HCT116 (cell line): ENCODE results near the gene DPF3. TPM values are rescaled to one million over a fixed set of nuclear protein-coding genes. Genes with fewer than 3 reads are reported as not detected.

Experiments
- ATAC-seq: fragments of 200-7000 bp; cut with Tn5 transposase; 2 replicates; pipeline ENCODE4 v1.9.1; 2020; ENCODE audit warnings: mild to moderate bottlenecking, moderate library complexity
- BruUV-seq: library from RNA; stranded (reverse); fragments of 400-500 nt; replicated peaks from 2 replicates; lab custom pipeline; 2021; lab: Mats Ljungman, UMichigan
- CTCF ChIA-PET: fragments of 300-600 bp; sonication (Branson Sonifier 250); formaldehyde crosslinking; loops from one replicate; lab custom pipeline; 2021; ENCODE audit warnings: antibody characterized with exemption; lab: Charles Lee
- POLR2A ChIA-PET: fragments of 300-600, 350-600 bp; sonication (Branson Sonifier 250); formaldehyde crosslinking; loops from one replicate; lab custom pipeline; 2021; ENCODE audit warnings: antibody characterized with exemption; lab: Charles Lee
- RAD21 ChIA-PET, 2 experiments: fragments of 300-600 bp; sonication (Branson Sonifier 250); formaldehyde crosslinking; loops; one replicate each; lab custom pipeline; 2023; ENCODE audit warnings: low total read pairs in 2 of 2; ENCODE audit not compliant: uncharacterized antibody in 2 of 2, unreplicated experiment in 2 of 2, low non-redundant PET in 1 of 2; lab: Charles Lee
- DNase-seq: peaks from one replicate; pipeline ENCODE4 v3.0.0-alpha.2; 2010; ENCODE audit warnings: low read depth, low spot score
- H2AFZ ChIP-seq: fragments of 200-600 bp; shearing (Covaris generic), sonication (generic); 2 replicates; pipeline ENCODE4 v1.6.1; 2017; ENCODE audit warnings: low read depth, mixed run types, mixed read lengths, antibody characterized with exemption, low read length; ENCODE audit not compliant: poor library complexity, severe bottlenecking
- H3K27ac ChIP-seq: 2 replicates; pipeline ENCODE4 v1.5.1; 2012; ENCODE audit warnings: low read depth, low read length
- H3K27me3 ChIP-seq: fragments of 200-600 bp; sonication (generic); 2 replicates; pipeline ENCODE4 v1.6.1; 2016; ENCODE audit warnings: mixed run types, low read length, mixed read lengths; ENCODE audit not compliant: insufficient read depth
- H3K36me3 ChIP-seq, 2 experiments: fragments of 200-500 bp in 1 of 2; fragments of 200-600 bp in 1 of 2; sonication (Bioruptor generic) in 1 of 2; sonication (generic) in 1 of 2; 2 replicates each; pipeline versions ENCODE4 v1.5.1 to v1.6.1; 2014 to 2016; ENCODE audit warnings: low read length in 2 of 2, inconsistent platforms in 1 of 2, mixed read lengths in 1 of 2, mixed run types in 1 of 2; ENCODE audit not compliant: insufficient read depth in 2 of 2, control insufficient read depth in 1 of 2
- H3K4me1 ChIP-seq, 2 experiments: fragments of 200-600 bp in 1 of 2; sonication (generic) in 1 of 2; 2 replicates each; pipeline versions ENCODE4 v1.5.1 to v1.6.1; 2012 to 2017; ENCODE audit warnings: low read length in 2 of 2, inconsistent platforms in 1 of 2, mild to moderate bottlenecking in 1 of 2, mixed read lengths in 1 of 2, mixed run types in 1 of 2, moderate library complexity in 1 of 2; ENCODE audit not compliant: insufficient read depth in 2 of 2, control insufficient read depth in 1 of 2
- H3K4me2 ChIP-seq: fragments of 200-600 bp; sonication (generic); 2 replicates; pipeline ENCODE4 v1.6.1; 2017; ENCODE audit warnings: mixed run types, low read length, mixed read lengths
- H3K4me3 ChIP-seq, 2 experiments: fragments of 200-600 bp in 1 of 2; sonication (generic) in 1 of 2; replicated peaks in 1 of 2; 2 replicates each; pipeline ENCODE4 v1.5.1; 2011 to 2016; ENCODE audit warnings: low read length in 2 of 2, control low read depth in 1 of 2, low read depth in 1 of 2, mild to moderate bottlenecking in 1 of 2, mixed read lengths in 1 of 2, mixed run types in 1 of 2
- H3K79me2 ChIP-seq: fragments of 200-600 bp; sonication (generic); 2 replicates; pipeline ENCODE4 v1.6.1; 2017; ENCODE audit warnings: mild to moderate bottlenecking, mixed run types, low read length, moderate library complexity, mixed read lengths; ENCODE audit not compliant: insufficient read depth
- H3K9ac ChIP-seq: fragments of 200-600 bp; sonication (generic); 2 replicates; pipeline ENCODE4 v1.6.1; 2016; ENCODE audit warnings: low read length, mixed read lengths
- H3K9me2 ChIP-seq: fragments of 200-600 bp; sonication (generic), shearing (Covaris generic); 2 replicates; pipeline ENCODE4 v1.6.1; 2017; ENCODE audit warnings: mixed run types, mild to moderate bottlenecking, moderate library complexity; ENCODE audit not compliant: insufficient read depth
- H3K9me3 ChIP-seq, 2 experiments: fragments of 200-500 bp in 1 of 2; fragments of 200-600 bp in 1 of 2; sonication (Bioruptor generic) in 1 of 2; sonication (generic) in 1 of 2; 2 replicates each; pipeline ENCODE4 v1.6.1; 2014 to 2017; ENCODE audit warnings: low read length in 2 of 2, mixed read lengths in 2 of 2, inconsistent platforms in 1 of 2, low read depth in 1 of 2, mild to moderate bottlenecking in 1 of 2, mixed run types in 1 of 2, moderate library complexity in 1 of 2; ENCODE audit not compliant: control insufficient read depth in 1 of 2, insufficient read depth in 1 of 2
- H4K20me1 ChIP-seq: fragments of 200-600 bp; sonication (generic), shearing (Covaris generic); 2 replicates; pipeline ENCODE4 v1.6.1; 2017; ENCODE audit warnings: mixed run types, mild to moderate bottlenecking, moderate library complexity; ENCODE audit not compliant: insufficient read depth
- ATF3 ChIP-seq: IDR thresholded peaks from 2 replicates; pipeline ENCODE4 v1.6.1; 2012
- CBX3 ChIP-seq: IDR thresholded peaks from 2 replicates; pipeline ENCODE4 v1.6.1; 2012; ENCODE audit warnings: low read depth
- CEBPB ChIP-seq: IDR thresholded peaks from 2 replicates; pipeline ENCODE4 v1.6.1; 2012; ENCODE audit warnings: low read depth
- CTCF ChIP-seq, 3 experiments: fragments of 200-600 bp in 1 of 3; sonication (generic) in 1 of 3; IDR thresholded peaks in 2 of 3; conservative IDR thresholded peaks in 1 of 3; 2 replicates each; pipeline ENCODE4 v1.5.1; 2012 to 2017; ENCODE audit warnings: low read depth in 2 of 3, low read length in 2 of 3, antibody characterized with exemption in 1 of 3, borderline replicate concordance in 1 of 3, control low read depth in 1 of 3, mild to moderate bottlenecking in 1 of 3, mixed read lengths in 1 of 3, mixed run types in 1 of 3, moderate library complexity in 1 of 3; ENCODE audit not compliant: insufficient read depth in 1 of 3
- EGR1 ChIP-seq: IDR thresholded peaks from 2 replicates; pipeline ENCODE4 v1.6.1; 2012; ENCODE audit warnings: low read depth
- EZH2phosphoT487 ChIP-seq: fragments of 200-600 bp; IDR thresholded peaks from 2 replicates; pipeline ENCODE4 v1.6.1; 2018; ENCODE audit warnings: antibody characterized with exemption, borderline replicate concordance
- FOSL1 ChIP-seq: IDR thresholded peaks from 2 replicates; pipeline ENCODE4 v1.6.1; 2012; ENCODE audit warnings: low read depth
- MAX ChIP-seq: IDR thresholded peaks from 2 replicates; pipeline ENCODE4 v1.6.1; 2012
- POLR2A ChIP-seq: IDR thresholded peaks from 2 replicates; pipeline ENCODE4 v1.7.0; 2011; ENCODE audit warnings: borderline replicate concordance; ENCODE audit not compliant: insufficient read depth, insufficient read length; ENCODE audit errors: extremely low read depth
- POLR2AphosphoS5 ChIP-seq: IDR thresholded peaks from 2 replicates; pipeline ENCODE4 v1.6.1; 2011; ENCODE audit warnings: mild to moderate bottlenecking, low read depth, low read length, moderate library complexity
- RAD21 ChIP-seq: IDR thresholded peaks from 2 replicates; pipeline ENCODE4 v1.6.1; 2012; ENCODE audit warnings: low read depth, mild to moderate bottlenecking
- REST ChIP-seq: IDR thresholded peaks from 2 replicates; pipeline ENCODE4 v1.6.1; 2012; ENCODE audit warnings: low read depth
- SIN3A ChIP-seq: IDR thresholded peaks from 2 replicates; pipeline ENCODE4 v1.6.1; 2012; ENCODE audit warnings: low read depth
- SRF ChIP-seq: IDR thresholded peaks from 2 replicates; pipeline ENCODE4 v1.6.1; 2012; ENCODE audit warnings: low read depth
- TCF7L2 ChIP-seq: IDR thresholded peaks from 2 replicates; pipeline ENCODE4 v1.7.0; 2011; ENCODE audit warnings: borderline replicate concordance, inconsistent platforms; ENCODE audit not compliant: insufficient read depth, insufficient read length; ENCODE audit errors: extremely low read depth
- ZBTB33 ChIP-seq: IDR thresholded peaks from 2 replicates; pipeline ENCODE4 v1.6.1; 2011; ENCODE audit warnings: mild to moderate bottlenecking, low read length, moderate library complexity; ENCODE audit not compliant: insufficient replicate concordance; ENCODE audit errors: extremely low read depth
- ZFX ChIP-seq: fragments of 450-650 bp; IDR thresholded peaks from 2 replicates; pipeline ENCODE4 v1.6.1; 2017
- ZNF274 ChIP-seq: fragments of 200-500 bp; sonication (Bioruptor generic); IDR thresholded peaks from 2 replicates; pipeline ENCODE4 v1.6.1; 2014; ENCODE audit warnings: mild to moderate bottlenecking, low read depth, low read length, inconsistent platforms
- intact Hi-C: fragments of 100-400 bp; cut with micrococcal nuclease; formaldehyde crosslinking; loops from 2 replicates; pipeline ENCODE4 v1.10.0; 2022
- total RNA-seq: library from RNA; stranded (reverse); gene quantifications from one replicate; pipeline ENCODE4 v1.2.1, GENCODE V29; 2021; ENCODE audit not compliant: unreplicated experiment

DPF3 gene
- total RNA-seq, 1 experiment from 2014 or later, result 0.27 TPM

GRCh38 chr14:72903716-72904115 lies 9.8 kb upstream of the DPF3 start:
- ATAC-seq, result no peak
- no peak overlapping the region for H3K9ac ChIP-seq
- no peaks in the 10 kb centered on the region for H3K9me2 ChIP-seq
- intact Hi-C loops, result loop anchor here (10.0 kb wide), 1 partner anchor 571 kb away; no protein-coding TSS in a partner anchor
- no peak overlapping the region for H3K4me2 ChIP-seq
- H3K27me3 ChIP-seq, result no peaks in the 10 kb centered on the region
- H3K4me1 ChIP-seq, result peaks cover 3 to 25% of the 10 kb centered on the region in 2 experiments
- no peaks in the 10 kb centered on the region for H3K36me3 ChIP-seq
- TF ChIP-seq SIN3A, result no peak
- TF ChIP-seq REST, result no peak
- TF ChIP-seq CEBPB, result no peak
- no peak for TF ChIP-seq TCF7L2
- no peak for TF ChIP-seq ZFX
- no peak for TF ChIP-seq EZH2phosphoT487
- no peak for TF ChIP-seq FOSL1
- TF ChIP-seq SRF, result no peak
- no peak for TF ChIP-seq ZBTB33
- TF ChIP-seq EGR1, result no peak
- no peak for TF ChIP-seq MAX
- no peak for TF ChIP-seq CBX3
- no peak for TF ChIP-seq CTCF (IDR thresholded peaks at IDR 0.05 in 2 of 3, conservative IDR thresholded peaks at IDR 0.05 in 1 of 3; ENCODE audit: borderline replicate concordance in 1 of 3, insufficient read depth in 1 of 3, low read depth in 2 of 3, low read length in 2 of 3)
- TF ChIP-seq POLR2AphosphoS5, result no peak
- no peak for TF ChIP-seq RAD21
- TF ChIP-seq ZNF274, result no peak
- TF ChIP-seq POLR2A, result no peak
- TF ChIP-seq ATF3, result no peak
- H3K27ac ChIP-seq, result no peak overlapping the region
- H4K20me1 ChIP-seq, result no peaks in the 10 kb centered on the region
- H2AFZ ChIP-seq, result no peak overlapping the region
- CTCF ChIA-PET, result interaction anchor here (0.7 to 3.7 kb wide), 5 partner anchors 10 to 568 kb away, joined by 3 to 89 read pairs (median 3); partner anchors contain the start of gene DPF3
- POLR2A ChIA-PET, result interaction anchor here (1.0 kb wide), 1 partner anchor 10 kb away, joined by 3 read pairs; the partner anchor contains the start of gene DPF3
- no peaks in the 10 kb centered on the region for H3K79me2 ChIP-seq
- no peak overlapping the region for H3K4me3 ChIP-seq
- no TSS peak for BruUV-seq
- RAD21 ChIA-PET, result interaction anchor here in 1 of 2 experiments (1.0 kb wide), 1 partner anchor 386 kb away, joined by 4 read pairs; no protein-coding TSS in a partner anchor
- H3K9me3 ChIP-seq, result no peaks in the 10 kb centered on the region
- no peak for DNase-seq
